ENCODE data around the gene SRGN.
A peak's percentile ranks its signal among the peaks of the same experiment; 100 is the strongest.

Gene SRGN

DNA sequence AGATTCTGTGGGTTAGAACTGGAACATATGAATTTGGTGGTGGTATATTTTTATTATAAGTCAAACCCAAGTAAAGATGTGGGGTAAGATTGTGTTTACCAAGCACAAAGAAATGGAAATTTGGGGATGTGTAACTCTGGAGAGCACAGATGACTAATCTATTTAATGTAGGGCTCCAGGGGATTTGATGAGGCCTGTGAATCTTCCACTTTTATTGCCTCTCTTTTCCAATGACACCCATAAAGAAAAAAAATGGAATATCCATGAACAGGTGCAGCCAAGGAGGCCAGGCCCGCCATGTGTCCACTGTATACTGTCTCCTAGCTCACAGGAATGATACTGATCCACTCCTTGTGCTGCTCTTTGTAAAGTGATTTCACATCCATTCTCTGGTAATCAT lies 2.8 kb downstream of the SRGN start:
- DNase-seq (ENCODE audit: low read depth, low spot score), result no peak

GRCh38 chr10:69091143-69091651 lies 3.3 kb downstream of the SRGN start:
- no peak for DNase-seq (ENCODE audit: low read depth, low spot score)

GRCh38 chr10:69092959-69093850 lies 5.3 kb downstream of the SRGN start:
- DNase-seq (ENCODE audit: low read depth, low spot score), result peak; percentile 66

DNA sequence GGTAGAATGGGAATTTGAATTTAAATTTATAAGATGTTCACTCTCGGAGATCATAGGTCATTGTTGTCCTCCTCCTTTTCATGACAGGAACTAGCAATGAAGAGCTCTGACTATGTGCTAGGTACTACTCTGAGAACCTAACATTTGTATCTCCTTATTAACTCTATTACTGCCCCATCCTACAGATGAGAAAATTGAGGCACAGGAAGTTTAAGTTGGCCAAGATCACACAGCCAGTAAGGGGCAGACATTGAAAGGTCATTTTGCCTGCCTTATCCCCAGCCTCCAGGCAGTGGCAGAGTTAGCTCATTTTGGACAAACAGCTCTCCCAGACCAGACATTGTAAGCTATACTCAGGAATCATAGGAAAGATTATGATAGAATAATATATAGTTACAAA lies 6.0 kb downstream of the SRGN start:
- no peak for DNase-seq (ENCODE audit: low read depth, low spot score)

DNA sequence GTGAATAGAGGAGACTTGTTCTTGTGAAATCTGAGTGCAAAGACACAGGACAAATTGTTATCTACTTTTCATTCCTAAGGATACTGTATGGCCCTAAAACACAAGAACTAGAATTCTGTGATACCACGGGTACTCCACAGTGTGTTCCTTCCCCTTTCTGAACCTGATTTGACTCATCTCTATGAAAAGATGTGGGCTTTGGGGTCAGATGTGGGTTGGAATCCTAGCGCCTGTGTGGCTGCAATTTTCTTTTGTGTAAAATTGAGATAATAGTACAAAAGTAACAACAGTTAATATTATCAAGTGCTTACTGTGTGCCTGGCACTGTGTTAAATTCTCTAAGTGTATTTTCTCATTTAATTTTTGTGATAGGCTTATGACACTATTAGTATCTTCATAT lies 8.1 kb downstream of the SRGN start:
- no peak for DNase-seq (ENCODE audit: low read depth, low spot score)

GRCh38 chr10:69097729-69098128 lies 9.8 kb downstream of the SRGN start:
- DNase-seq (ENCODE audit: low read depth, low spot score), result no peak

- no peak for DNase-seq (ENCODE audit: low read depth, low spot score)
Measured at GRCh38 chr10:69100136-69100872, 12.4 kb downstream of the SRGN start.

DNA sequence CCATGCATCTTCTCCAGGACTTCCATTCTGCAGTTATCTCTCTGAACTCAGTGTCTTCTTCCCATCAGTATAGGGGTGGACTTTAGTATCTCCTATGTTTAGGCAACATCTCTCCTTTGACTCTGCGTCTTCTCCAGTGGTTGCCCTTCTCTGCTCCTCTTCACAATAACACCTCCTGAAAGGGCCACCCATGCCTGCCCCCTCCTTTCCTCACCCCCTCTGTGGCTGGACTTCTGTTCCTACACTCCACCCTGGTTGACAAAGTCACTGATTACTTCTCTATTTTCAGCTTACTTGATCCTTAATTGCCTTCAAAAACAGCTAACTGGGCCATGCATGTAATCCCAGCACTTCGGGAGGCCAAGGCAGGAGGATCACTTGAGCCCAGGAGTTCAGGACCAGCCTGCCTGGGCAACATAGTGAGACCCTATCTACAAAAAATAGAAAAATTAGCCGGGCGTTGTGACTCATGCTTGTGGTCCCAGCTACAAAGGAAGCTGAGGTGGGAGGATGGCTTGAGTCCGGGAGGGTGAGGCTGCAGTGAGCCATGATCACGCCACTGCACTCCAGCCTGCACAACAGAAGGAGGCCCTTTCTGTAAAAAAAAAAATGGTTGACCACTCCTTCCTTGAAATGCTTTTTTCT lies 13.7 kb downstream of the SRGN start:
- DNase-seq (ENCODE audit: low read depth, low spot score), result no peak

DNA sequence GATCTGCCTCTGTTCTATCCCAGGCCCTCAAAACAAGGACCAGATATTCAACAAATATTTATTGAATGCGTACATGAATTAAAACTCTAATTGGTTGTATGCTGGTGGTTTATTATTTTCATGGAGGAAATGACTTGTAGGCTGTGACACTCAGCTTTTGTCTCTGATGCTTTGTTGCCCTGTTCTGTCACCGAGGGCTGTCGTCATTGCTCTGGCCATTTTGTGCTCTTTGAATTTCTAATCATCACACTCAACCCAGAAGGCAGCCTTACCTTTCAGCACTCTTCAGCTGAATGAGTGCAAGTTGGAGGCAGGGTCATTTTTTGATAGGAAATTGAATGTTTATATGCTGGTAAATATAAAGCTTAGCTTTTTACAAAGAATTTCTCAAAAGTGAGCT lies 14.5 kb downstream of the SRGN start:
- no peak for DNase-seq (ENCODE audit: low read depth, low spot score)

DNA sequence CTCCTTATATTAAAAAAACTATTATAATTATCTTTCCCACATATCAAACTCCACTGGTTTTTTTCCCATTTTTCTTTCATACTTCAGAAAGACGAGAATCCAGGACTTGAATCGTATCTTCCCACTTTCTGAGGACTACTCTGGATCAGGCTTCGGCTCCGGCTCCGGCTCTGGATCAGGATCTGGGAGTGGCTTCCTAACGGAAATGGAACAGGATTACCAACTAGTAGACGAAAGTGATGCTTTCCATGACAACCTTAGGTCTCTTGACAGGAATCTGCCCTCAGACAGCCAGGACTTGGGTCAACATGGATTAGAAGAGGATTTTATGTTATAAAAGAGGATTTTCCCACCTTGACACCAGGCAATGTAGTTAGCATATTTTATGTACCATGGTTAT lies 15.9 kb downstream of the SRGN start:
- no peak for DNase-seq (ENCODE audit: low read depth, low spot score)

GRCh38 chr10:69104994-69105790 lies 17.3 kb downstream of the SRGN start:
- no peak for DNase-seq (ENCODE audit: low read depth, low spot score)

- DNase-seq (ENCODE audit: low read depth, low spot score), result no peak
Measured at GRCh38 chr10:69107176-69107490, 19.2 kb downstream of the SRGN start.

GRCh38 chr10:69107699-69108098 lies 19.8 kb downstream of the SRGN start:
- no peak for DNase-seq (ENCODE audit: low read depth, low spot score)

DNA sequence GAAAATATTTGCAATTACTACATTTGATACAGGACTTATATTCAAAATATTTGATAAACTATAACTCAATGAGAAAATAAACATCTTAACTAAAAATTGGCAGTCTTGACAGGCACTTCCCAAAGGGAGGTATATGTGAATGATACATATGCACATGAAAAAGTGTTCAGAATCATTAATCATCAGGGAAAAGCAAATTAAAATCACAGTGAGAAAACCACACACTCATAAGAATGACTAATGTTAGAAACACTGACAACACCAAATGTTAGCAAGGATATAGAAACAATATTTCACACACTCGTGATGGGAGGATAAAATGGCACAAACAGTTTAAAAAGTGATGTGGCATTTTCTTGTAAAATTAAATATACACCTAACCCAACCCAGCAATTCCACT lies 32.0 kb downstream of the SRGN start:
- DNase-seq (ENCODE audit: low read depth, low spot score), result no peak

- DNase-seq (ENCODE audit: low read depth, low spot score), result no peak
Measured at GRCh38 chr10:69123306-69123746, 35.4 kb downstream of the SRGN start.

GRCh38 chr10:69123747-69124562 lies 36.1 kb downstream of the SRGN start, which contains the start of gene VPS26A:
VPS26A (plus strand) TSS chr10:69124178; CDS start chr10:69124278, 100 bp downstream.
- peak; percentile 97 for DNase-seq (ENCODE audit: low read depth, low spot score)

DNA sequence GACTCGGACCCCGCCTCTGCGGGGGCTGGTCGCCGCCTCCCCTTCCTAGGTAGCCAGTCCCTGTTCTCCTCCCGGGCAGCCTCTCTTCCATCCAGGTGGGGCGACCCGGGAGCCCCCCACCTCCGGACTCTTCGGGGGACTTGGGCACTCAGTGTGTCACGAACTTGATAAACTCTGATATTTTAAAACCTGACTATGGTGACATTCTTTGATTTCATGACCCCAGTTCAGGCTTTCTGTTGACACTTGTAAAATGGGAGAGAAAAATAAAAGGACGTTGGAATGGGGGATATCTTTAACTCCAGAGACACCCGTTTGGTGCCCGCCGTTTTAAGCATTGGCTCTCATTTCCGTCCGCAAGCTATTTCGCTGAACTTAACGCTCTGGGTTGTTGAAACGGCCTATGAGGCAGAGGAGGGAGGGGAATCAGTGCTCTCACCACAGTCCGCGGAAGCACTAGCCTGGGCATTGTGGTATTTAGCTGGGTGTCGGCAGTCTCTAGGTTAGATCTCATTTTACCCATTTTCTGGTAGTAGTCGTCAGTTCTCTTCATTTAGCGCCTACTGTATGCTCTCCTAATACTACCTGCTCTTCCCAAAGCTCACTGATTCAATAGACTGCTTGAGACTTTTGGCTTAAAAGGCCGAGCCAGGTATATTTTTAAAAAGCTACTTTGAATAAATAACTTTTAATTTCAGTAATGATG lies 36.8 kb downstream of the SRGN start:
- no peak for DNase-seq (ENCODE audit: low read depth, low spot score)

- no peak for DNase-seq (ENCODE audit: low read depth, low spot score)
Measured at GRCh38 chr10:69125554-69125953, 37.7 kb downstream of the SRGN start.

GRCh38 chr10:69130251-69130650 lies 42.3 kb downstream of the SRGN start:
- DNase-seq (ENCODE audit: low read depth, low spot score), result no peak

DNA sequence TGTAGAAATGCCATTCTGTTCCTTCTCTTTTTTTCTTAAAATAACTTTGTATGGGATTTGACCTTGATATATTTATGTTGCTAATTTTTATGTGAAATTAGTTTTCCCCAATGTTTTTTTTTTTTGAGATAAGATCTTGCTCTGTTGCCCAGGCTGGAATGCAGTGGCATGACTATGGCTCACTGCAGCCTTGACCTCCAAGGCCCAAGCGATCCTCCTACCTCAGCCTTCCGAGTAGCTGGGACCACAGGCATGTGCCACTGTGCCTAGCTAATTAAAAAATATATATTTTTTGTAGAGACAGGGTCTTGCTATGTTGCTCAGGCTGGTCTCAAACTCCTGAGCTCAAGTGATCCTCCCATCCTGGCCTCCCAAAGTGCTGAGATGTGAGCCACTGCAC lies 52.1 kb downstream of the SRGN start:
- no peak for DNase-seq (ENCODE audit: low read depth, low spot score)
